Heart left ventricle (tissue), 16 donors: ENCODE data around the gene NAIF1. TPM values are rescaled to one million over a fixed set of nuclear protein-coding genes. Genes with fewer than 3 reads are reported as not detected.
"Not testable (repeated sequence)": the region's sequence is repeated elsewhere in the genome, so short reads cannot be mapped to it uniquely, and the experiment has no call there.

ENCODE experiments used
- ATAC-seq, 4 donors: fragments of 200-7000 bp; cut with Tn5 transposase; one replicate each; pipeline ENCODE4 v1.9.1; 2020 to 2022; ENCODE audit warnings: moderate library complexity in 4 of 4, mild to moderate bottlenecking in 3 of 4, moderate number of reproducible peaks in 1 of 4
- DNase-seq, 5 donors: peaks; one replicate each; pipeline ENCODE4 v3.0.0-alpha.2; 2020
- H3K27ac ChIP-seq, 12 donors: fragments of 200-600 bp; sonication (generic) in 4 of 12; one replicate each; pipeline versions ENCODE4 v1.5.0 to v1.8.0; 2016 to 2022; ENCODE audit warnings: mild to moderate bottlenecking in 2 of 12
- H3K27me3 ChIP-seq, 9 donors: fragments of 200-600 bp; sonication (generic) in 2 of 9; one replicate each; pipeline versions ENCODE4 v1.5.1 to v1.8.0; 2016 to 2022; ENCODE audit warnings: mild to moderate bottlenecking in 3 of 9
- H3K36me3 ChIP-seq, 9 donors: fragments of 200-600 bp; sonication (generic) in 2 of 9; one replicate each; pipeline versions ENCODE4 v1.5.0 to v1.8.0; 2018 to 2022; ENCODE audit warnings: mild to moderate bottlenecking in 2 of 9
- H3K4me1 ChIP-seq, 12 donors: fragments of 200-600 bp; sonication (generic) in 4 of 12; one replicate each; pipeline versions ENCODE4 v1.5.0 to v1.8.0; 2016 to 2022; ENCODE audit warnings: mild to moderate bottlenecking in 3 of 12
- H3K4me3 ChIP-seq, 12 donors: fragments of 200-600 bp; sonication (generic) in 4 of 12; one replicate each; pipeline versions ENCODE4 v1.5.0 to v1.8.0; 2017 to 2022; ENCODE audit warnings: mild to moderate bottlenecking in 9 of 12, moderate library complexity in 4 of 12
- H3K9me3 ChIP-seq, 12 donors: fragments of 200-600 bp; sonication (generic) in 4 of 12; one replicate each; pipeline versions ENCODE4 v1.5.0 to v1.8.0; 2016 to 2022; ENCODE audit warnings: mild to moderate bottlenecking in 1 of 12
- POLR2A ChIP-seq, 2 donors: fragments of 450-650 bp; IDR thresholded peaks; one replicate each; pipeline ENCODE4 v1.6.1; 2017; ENCODE audit warnings: antibody characterized with exemption in 2 of 2, mild to moderate bottlenecking in 2 of 2, moderate library complexity in 2 of 2
- WGBS, 4 donors: extraction: QIAGEN DNeasy Blood & Tissue Kit in 2 of 4; methylation state at CpG; one replicate each; pipeline versions ENCODE4 v1.1.5 to v1.1.7; 2013 to 2018; 5-methylcytosine and 5-hydroxymethylcytosine counted together
- intact Hi-C, 10 donors: fragments of 100-400 bp; cut with DNase I; formaldehyde crosslinking; loops; one replicate each; pipeline versions ENCODE4 v1.11.1 to v1.14.2; 2022
- polyA plus RNA-seq, 2 donors: library from polyadenylated mRNA; stranded (reverse); fragments of 200-250 nt; gene quantifications; one replicate each; pipeline ENCODE4 v1.2.3, GENCODE V29; 2013
- total RNA-seq, 9 donors: library from RNA; depleted of rRNA in 2 of 9; stranded (reverse); fragments of >200 nt in 2 of 9; fragmentation: NEBNext Ultra II Directional in 3 of 9; extraction: Animal tissue kit (Norgen Biotek cat#: 25700) in 3 of 9; gene quantifications; one replicate each; pipeline versions ENCODE4 v1.1.0 to v1.2.4, GENCODE V29; 2016 to 2023
- TF ChIP-seq, protein P1 (sequence below), 12 donors: fragments of 200-600 bp; sonication (generic) in 4 of 12; IDR thresholded peaks; one replicate each; pipeline versions ENCODE4 v1.5.0 to v1.8.0; 2018 to 2022; ENCODE audit warnings: antibody characterized with exemption in 12 of 12, mild to moderate bottlenecking in 5 of 12
- donor health status: ischemic (EF 13 %, LVEDD 7.1; RV severe dilation, severe dysfunction).
- donor health status: healthy with polysubstance abuse.
- donor health status: DM: no; HTN: yes; CAD: no.
- donor health status: DM: no; HTN: no; CAD: no.
- donor health status: ischemic (EF 25% LVEDD 6.9; RV normal size, moderate dysfunction).
- donor health status: ischemic (EF 25% LVEDD 5.7; RV mildly dilated, moderate dysfunction).
- donor health status: healthy.
- donor health status: DM: yes; HTN: yes; CAD: no.
- donor health status: ischemic (EF 35%, LVEDD 5.7; RV mildly dilated, moderate dysfunction).
- donor health status: nonischemic (EF 11% LVEDD 7.7; RV severe dilation, severe dysfunction).
- donor health status: DM: yes; HTN: yes; CAD: no.
- donor health status: PGD.
- donor health status: ischemic (EF 29% LVEDD 5.4; RV normal size, mild dysfunction).
- donor health status: nonischemic (EF 23%, LVEDD 6.1; RV moderate dilation, normal function).

The NAIF1 gene
- total and polyA plus RNA-seq, 11 donors, result 3.5 to 8.9 (median 6.5) TPM

DNA sequence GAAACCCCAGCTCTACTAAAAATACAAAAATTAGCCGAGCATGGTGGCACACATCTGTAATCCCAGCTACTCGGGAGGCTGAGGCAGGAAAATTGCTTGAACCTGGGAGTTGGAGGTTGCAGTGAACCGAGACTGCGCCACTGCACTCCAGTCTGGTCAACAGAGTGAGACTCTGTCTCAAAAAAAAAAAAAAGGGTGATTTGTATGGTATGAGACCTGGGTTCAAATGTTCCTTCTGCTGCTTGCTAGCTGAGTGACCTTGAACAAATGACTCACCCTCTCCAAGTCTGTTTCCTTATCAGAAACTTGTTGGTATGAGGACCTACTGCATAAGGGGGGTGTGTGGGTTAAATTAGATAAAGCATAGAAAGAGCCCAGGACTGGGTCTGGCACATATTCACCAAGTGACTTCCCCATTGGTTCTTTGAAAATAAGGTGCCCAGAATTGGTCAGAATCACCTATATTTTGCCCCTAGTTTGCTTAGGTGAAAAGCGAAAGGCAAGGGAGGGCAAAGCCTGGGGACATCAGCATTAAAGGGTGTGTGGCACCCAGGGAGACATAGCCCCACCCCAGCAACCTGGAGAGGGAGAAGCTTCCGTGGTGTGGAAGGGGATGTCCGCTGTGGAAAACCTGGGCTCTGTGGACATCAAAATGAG lies 10.9 kb upstream of the NAIF1 start:
- H3K4me3 ChIP-seq, result no peak overlapping the region
- H3K9me3 ChIP-seq, result no peaks in the 10 kb centered on the region
- DNase-seq (no peak), ATAC-seq (peak in 1 of 4 donors; percentile 25)
- no peaks in the 10 kb centered on the region for H3K27me3 ChIP-seq
- TF ChIP-seq, protein P1, sequence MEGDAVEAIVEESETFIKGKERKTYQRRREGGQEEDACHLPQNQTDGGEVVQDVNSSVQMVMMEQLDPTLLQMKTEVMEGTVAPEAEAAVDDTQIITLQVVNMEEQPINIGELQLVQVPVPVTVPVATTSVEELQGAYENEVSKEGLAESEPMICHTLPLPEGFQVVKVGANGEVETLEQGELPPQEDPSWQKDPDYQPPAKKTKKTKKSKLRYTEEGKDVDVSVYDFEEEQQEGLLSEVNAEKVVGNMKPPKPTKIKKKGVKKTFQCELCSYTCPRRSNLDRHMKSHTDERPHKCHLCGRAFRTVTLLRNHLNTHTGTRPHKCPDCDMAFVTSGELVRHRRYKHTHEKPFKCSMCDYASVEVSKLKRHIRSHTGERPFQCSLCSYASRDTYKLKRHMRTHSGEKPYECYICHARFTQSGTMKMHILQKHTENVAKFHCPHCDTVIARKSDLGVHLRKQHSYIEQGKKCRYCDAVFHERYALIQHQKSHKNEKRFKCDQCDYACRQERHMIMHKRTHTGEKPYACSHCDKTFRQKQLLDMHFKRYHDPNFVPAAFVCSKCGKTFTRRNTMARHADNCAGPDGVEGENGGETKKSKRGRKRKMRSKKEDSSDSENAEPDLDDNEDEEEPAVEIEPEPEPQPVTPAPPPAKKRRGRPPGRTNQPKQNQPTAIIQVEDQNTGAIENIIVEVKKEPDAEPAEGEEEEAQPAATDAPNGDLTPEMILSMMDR (IDR thresholded peaks at IDR 0.05), result no peak
- no peak for TF ChIP-seq POLR2A (IDR thresholded peaks at IDR 0.05)
- H3K27ac ChIP-seq, result peak overlapping the region in 1 of 12 donors; percentile 73
- H3K4me1 ChIP-seq, result peaks cover 0 to 86% (median 34%) of the 10 kb centered on the region in 12 donors
- intact Hi-C loops, result no loop called here
- no peaks in the 10 kb centered on the region for H3K36me3 ChIP-seq
- whole genome bisulfite sequencing, 4 donors, result 92 to 97% (median 95%) methylated on average over 7 of the region's 7 CpGs

GRCh38 chr9:128073253-128073886 lies 6.2 kb upstream of the NAIF1 start:
- ATAC-seq, result no peak
- TF ChIP-seq, protein P1 (IDR thresholded peaks at IDR 0.05), result no peak
- TF ChIP-seq POLR2A (IDR thresholded peaks at IDR 0.05), result no peak
- H3K4me3 ChIP-seq, result peak overlapping the region in 1 of 12 donors; percentile 34
- intact Hi-C loops, result no loop called here
- H3K9me3 ChIP-seq, result no peaks in the 10 kb centered on the region
- WGBS, 4 donors, result 83 to 88% (median 84%) methylated on average over 7 of the region's 7 CpGs
- H3K36me3 ChIP-seq, result no peaks in the 10 kb centered on the region
- H3K27me3 ChIP-seq, result no peaks in the 10 kb centered on the region
- peaks cover 0 to 83% (median 41%) of the 10 kb centered on the region in 12 donors for H3K4me1 ChIP-seq
- H3K27ac ChIP-seq, result peak overlapping the region in 11 of 12 donors; percentile 14 to 99 (median 75)
- no peak for DNase-seq

DNA sequence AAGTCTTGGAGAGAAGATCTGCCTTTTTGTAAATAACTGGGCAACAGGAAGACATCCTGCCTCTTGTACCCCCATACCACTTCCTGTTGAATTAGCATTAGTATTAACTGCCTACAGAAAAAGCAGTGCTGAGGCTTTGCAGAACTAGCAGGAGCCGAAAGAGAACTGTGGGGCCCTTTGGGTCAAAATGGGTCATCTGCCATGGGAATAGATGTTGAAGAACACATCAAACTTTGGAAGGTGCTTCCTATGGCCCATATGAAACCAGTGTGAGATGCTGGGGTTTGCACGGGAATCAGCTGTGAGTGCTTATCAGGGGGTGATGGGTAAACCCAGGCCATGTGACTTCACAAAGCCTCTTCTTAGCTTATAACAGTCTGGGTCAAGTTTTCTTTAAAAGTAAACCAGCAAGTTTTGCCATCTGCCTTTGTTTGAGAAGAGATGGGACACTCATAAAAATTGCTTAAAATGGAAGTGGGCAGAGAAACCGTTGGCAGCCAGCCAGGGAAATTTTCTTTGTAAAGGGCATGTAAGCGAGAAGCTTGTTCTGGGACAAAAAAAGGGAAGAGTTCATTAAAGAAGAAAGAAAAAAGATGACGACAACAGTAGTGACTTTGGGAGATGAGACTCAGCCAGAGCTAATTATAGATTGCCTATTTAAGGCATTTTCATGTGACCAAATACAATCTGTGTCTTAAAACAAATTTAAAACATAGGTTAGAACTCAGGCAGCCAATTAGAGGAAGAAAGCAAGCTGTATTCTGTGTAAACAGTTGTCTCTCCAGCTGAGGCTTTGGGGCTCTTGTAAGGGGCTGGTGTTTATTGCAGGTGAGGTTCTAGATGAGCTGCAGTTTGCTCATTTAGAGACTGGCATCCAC lies 5.3 kb upstream of the NAIF1 start:
- Histone ChIP-seq H3K9me3 (no peaks in the 10 kb centered on the region), H3K4me3 (peak overlapping the region in 5 of 12 donors; percentile 0 to 34 (median 1)), H3K36me3 (no peaks in the 10 kb centered on the region), H3K27me3 (no peaks in the 10 kb centered on the region), H3K4me1 (peaks cover 0 to 73% (median 35%) of the 10 kb centered on the region in 12 donors), H3K27ac (peak overlapping the region; percentile 27 to 99 (median 74))
- DNase-seq (peak in 4 of 5 donors; percentile 74 to 86 (median 80)), ATAC-seq (no peak)
- TF ChIP-seq, protein P1 (IDR thresholded peaks at IDR 0.05), result no peak
- TF ChIP-seq POLR2A (IDR thresholded peaks at IDR 0.05), result no peak
- intact Hi-C loops, result no loop called here
- WGBS, 4 donors, result 15 to 24% (median 20%) methylated on average over 5 of the region's 5 CpGs

DNA sequence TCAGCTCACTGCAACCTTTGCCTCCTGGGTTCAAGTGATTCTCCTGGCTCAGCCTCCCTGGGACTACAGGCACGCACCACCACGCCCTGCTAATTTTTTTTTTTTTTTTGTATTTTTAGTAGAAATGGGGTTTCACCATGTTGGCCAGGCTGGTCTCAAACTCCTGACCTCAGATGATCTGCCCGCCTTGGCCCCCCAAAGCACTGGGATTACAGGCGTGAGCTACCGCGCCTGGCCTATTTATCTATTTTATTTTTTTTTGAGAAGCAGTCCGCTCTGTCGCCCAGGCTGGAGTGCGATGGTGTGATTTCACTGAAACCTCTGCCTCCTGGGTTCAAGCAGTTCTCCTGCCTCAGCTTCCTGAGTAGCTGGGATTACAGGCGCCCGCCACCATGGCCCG lies 4.4 kb upstream of the NAIF1 start:
- H3K4me3 ChIP-seq, result peak overlapping the region in 1 of 12 donors; percentile 34
- intact Hi-C loops, ATAC-seq, H3K36me3 ChIP-seq, DNase-seq, H3K9me3 ChIP-seq, H3K27me3 ChIP-seq: not testable (repeated sequence)
- H3K4me1 ChIP-seq, result peaks cover 3 to 70% (median 40%) of the 10 kb centered on the region in 12 donors
- H3K27ac ChIP-seq, result peak overlapping the region in 11 of 12 donors; percentile 27 to 99 (median 75)
- 92 to 95% (median 93%) methylated on average over 12 of the region's 12 CpGs for WGBS, 4 donors
